IPS DF 6.9 (cell line): ENCODE data around the gene TBC1D16.

Experiments
- DNase-seq: peaks from one replicate; pipeline ENCODE4 v3.0.0-alpha.2; 2013; ENCODE audit warnings: low read depth, low spot score
- H3K27ac ChIP-seq: one replicate; pipeline ENCODE4 v1.5.1; 2013; ENCODE audit warnings: low read length, control low read depth
- H3K27me3 ChIP-seq: 2 replicates; pipeline ENCODE4 v1.6.1; 2013; ENCODE audit warnings: mild to moderate bottlenecking, low read length; ENCODE audit not compliant: control insufficient read depth, insufficient read depth
- H3K36me3 ChIP-seq: 2 replicates; pipeline ENCODE4 v1.6.1; 2013; ENCODE audit warnings: low read length; ENCODE audit not compliant: control insufficient read depth, insufficient read depth
- H3K4me1 ChIP-seq: 2 replicates; pipeline ENCODE4 v1.6.1; 2013; ENCODE audit warnings: low read length; ENCODE audit not compliant: control insufficient read depth, insufficient read depth
- H3K4me3 ChIP-seq: 2 replicates; pipeline ENCODE4 v1.5.1; 2013; ENCODE audit warnings: mild to moderate bottlenecking, low read length
- H3K9me3 ChIP-seq: 2 replicates; pipeline ENCODE4 v1.6.1; 2013; ENCODE audit warnings: low read length, inconsistent platforms; ENCODE audit not compliant: control insufficient read depth, insufficient read depth
- WGBS: extraction: QIAGEN DNeasy Blood & Tissue Kit; methylation state at CpG from one replicate; pipeline ENCODE4 v1.1.7; 2013; ENCODE audit warnings: mixed read lengths, missing lambda C conversion rate; ENCODE audit not compliant: insufficient read length, insufficient coverage; 5-methylcytosine and 5-hydroxymethylcytosine counted together

TBC1D16 gene

GRCh38 chr17:79922798-79923197, 112.9 kb downstream of the TBC1D16 start:
- Histone ChIP-seq H3K9me3 (no peaks in the 10 kb centered on the region), H3K4me3 (no peak overlapping the region), H3K27me3 (no peaks in the 10 kb centered on the region), H3K27ac (no peak overlapping the region), H3K36me3 (no peaks in the 10 kb centered on the region), H3K4me1 (peaks cover 3% of the 10 kb centered on the region; the same call in 1 of the 2 replicates)
- no peak for DNase-seq
- no CpG with 5 or more reads among the region's 12 CpGs for WGBS

GRCh38 chr17:79922116-79922601, 113.5 kb downstream of the TBC1D16 start:
- no CpG with 5 or more reads among the region's 18 CpGs for WGBS
- Histone ChIP-seq H3K9me3 (no peaks in the 10 kb centered on the region), H3K27ac (no peak overlapping the region), H3K36me3 (no peaks in the 10 kb centered on the region), H3K4me1 (peaks cover 3% of the 10 kb centered on the region; the same call in 1 of the 2 replicates), H3K4me3 (no peak overlapping the region), H3K27me3 (no peaks in the 10 kb centered on the region)
- no peak for DNase-seq

GRCh38 chr17:79921411-79922115, 114.1 kb downstream of the TBC1D16 start:
- Histone ChIP-seq H3K27me3 (no peaks in the 10 kb centered on the region), H3K4me1 (peaks cover 3% of the 10 kb centered on the region; the same call in 1 of the 2 replicates), H3K4me3 (no peak overlapping the region), H3K36me3 (no peaks in the 10 kb centered on the region), H3K27ac (no peak overlapping the region), H3K9me3 (no peaks in the 10 kb centered on the region)
- no peak for DNase-seq
- WGBS = no CpG with 5 or more reads among the region's 28 CpGs

GRCh38 chr17:79920751-79921410, 114.8 kb downstream of the TBC1D16 start:
- Histone ChIP-seq H3K27ac (no peak overlapping the region), H3K27me3 (no peaks in the 10 kb centered on the region), H3K4me1 (peaks cover 3% of the 10 kb centered on the region; the same call in 1 of the 2 replicates), H3K36me3 (no peaks in the 10 kb centered on the region), H3K9me3 (no peaks in the 10 kb centered on the region), H3K4me3 (no peak overlapping the region)
- WGBS = no CpG with 5 or more reads among the region's 19 CpGs
- DNase-seq = no peak

GRCh38 chr17:79919862-79920720, 115.6 kb downstream of the TBC1D16 start:
- no peak for DNase-seq
- Histone ChIP-seq H3K9me3 (no peaks in the 10 kb centered on the region), H3K27me3 (no peaks in the 10 kb centered on the region), H3K4me1 (peaks cover 5% of the 10 kb centered on the region; the same call in 1 of the 2 replicates), H3K27ac (no peak overlapping the region), H3K36me3 (no peaks in the 10 kb centered on the region), H3K4me3 (no peak overlapping the region)
- no CpG with 5 or more reads among the region's 28 CpGs for WGBS

- no peak for DNase-seq
- H3K27ac ChIP-seq = no peak overlapping the region
- WGBS = no CpG with 5 or more reads among the region's 17 CpGs
- no peaks in the 10 kb centered on the region for H3K36me3 ChIP-seq
- no peaks in the 10 kb centered on the region for H3K9me3 ChIP-seq
- no peak overlapping the region for H3K4me3 ChIP-seq
- peaks cover 4% of the 10 kb centered on the region; the same call in 1 of the 2 replicates for H3K4me1 ChIP-seq
- H3K27me3 ChIP-seq = no peaks in the 10 kb centered on the region
Observed at GRCh38 chr17:79919164-79919585, 116.5 kb downstream of the TBC1D16 start.

GRCh38 chr17:79918581-79919163, 117.0 kb downstream of the TBC1D16 start:
- no peaks in the 10 kb centered on the region for H3K36me3 ChIP-seq
- no CpG with 5 or more reads among the region's 9 CpGs for WGBS
- H3K9me3 ChIP-seq = no peaks in the 10 kb centered on the region
- H3K27me3 ChIP-seq = no peaks in the 10 kb centered on the region
- H3K4me1 ChIP-seq = peaks cover 3% of the 10 kb centered on the region; the same call in 1 of the 2 replicates
- H3K4me3 ChIP-seq = no peak overlapping the region
- DNase-seq = no peak
- no peak overlapping the region for H3K27ac ChIP-seq

GRCh38 chr17:79917902-79918484, 117.7 kb downstream of the TBC1D16 start:
- Histone ChIP-seq H3K36me3 (no peaks in the 10 kb centered on the region), H3K27ac (no peak overlapping the region), H3K4me1 (peaks cover 3% of the 10 kb centered on the region; the same call in 1 of the 2 replicates), H3K9me3 (no peaks in the 10 kb centered on the region), H3K27me3 (no peaks in the 10 kb centered on the region), H3K4me3 (no peak overlapping the region)
- no CpG with 5 or more reads among the region's 14 CpGs for WGBS
- no peak for DNase-seq

GRCh38 chr17:79916991-79917901, 118.4 kb downstream of the TBC1D16 start:
- Histone ChIP-seq H3K4me1 (peaks cover 3% of the 10 kb centered on the region; the same call in 1 of the 2 replicates), H3K27ac (no peak overlapping the region), H3K27me3 (no peaks in the 10 kb centered on the region), H3K9me3 (no peaks in the 10 kb centered on the region), H3K36me3 (no peaks in the 10 kb centered on the region), H3K4me3 (no peak overlapping the region)
- WGBS = no CpG with 5 or more reads among the region's 18 CpGs
- DNase-seq = no peak
